SK-N-SH (cell line): ENCODE measurements around the gene ZGPAT. TPM values are rescaled to one million over a fixed set of nuclear protein-coding genes. Genes with fewer than 3 reads are reported as not detected.

Experiments used
- CTCF ChIA-PET: fragments of 300-600, 350-600 bp; formaldehyde crosslinking; extraction: SDS; loops from one replicate; lab custom pipeline; 2021; lab: Yijun Ruan, JAX
- POLR2A ChIA-PET: fragments of 350-600 bp; sonication (Branson Sonifier 250); formaldehyde crosslinking; extraction: SDS; loops from one replicate; lab custom pipeline; 2020; ENCODE audit warnings: antibody characterized with exemption, inconsistent platforms; lab: Yijun Ruan, JAX
- DNase-seq: peaks from one replicate; pipeline ENCODE4 v3.0.0; 2012
- H2AFZ ChIP-seq: fragments of 200-600 bp; sonication (generic); 2 replicates; pipeline ENCODE4 v1.8.1; 2016; ENCODE audit warnings: antibody characterized with exemption, mild to moderate bottlenecking, low read depth
- H3F3A ChIP-seq: fragments of 200-600 bp; sonication (generic); replicated peaks from 2 replicates; pipeline ENCODE3; 2016; ENCODE audit warnings: antibody characterized with exemption, mild to moderate bottlenecking; ENCODE audit not compliant: insufficient read depth
- H3K27ac ChIP-seq, 2 experiments: fragments of 200-500 bp in 1 of 2; fragments of 200-600 bp in 1 of 2; sonication (Bioruptor generic) in 1 of 2; sonication (generic), shearing (Covaris generic) in 1 of 2; 2 replicates each; pipeline versions ENCODE4 v1.5.1 to v1.6.1; 2014 to 2016; ENCODE audit warnings: low read depth in 2 of 2, inconsistent platforms in 1 of 2, low read length in 1 of 2, mild to moderate bottlenecking in 1 of 2, mixed read lengths in 1 of 2
- H3K27me3 ChIP-seq: fragments of 200-600 bp; sonication (generic), shearing (Covaris generic); 2 replicates; pipeline ENCODE4 v1.6.1; 2016; ENCODE audit warnings: mixed run types; ENCODE audit not compliant: insufficient read depth
- H3K36me3 ChIP-seq, 2 experiments: fragments of 200-500 bp in 1 of 2; fragments of 200-600 bp in 1 of 2; sonication (Bioruptor generic) in 1 of 2; sonication (generic) in 1 of 2; replicated peaks in 1 of 2; 2 replicates each; pipeline versions ENCODE3 to v1.5.1; 2014 to 2016; ENCODE audit warnings: low read length in 1 of 2, mild to moderate bottlenecking in 1 of 2; ENCODE audit not compliant: insufficient read depth in 2 of 2, control insufficient read depth in 1 of 2
- H3K4me1 ChIP-seq, 2 experiments: fragments of 200-500 bp in 1 of 2; fragments of 200-600 bp in 1 of 2; sonication (Bioruptor generic) in 1 of 2; sonication (generic), shearing (Covaris generic) in 1 of 2; 2 replicates each; pipeline versions ENCODE4 v1.5.1 to v1.6.1; 2014 to 2016; ENCODE audit warnings: low read depth in 1 of 2, low read length in 1 of 2, mixed run types in 1 of 2; ENCODE audit not compliant: insufficient read depth in 2 of 2, control insufficient read depth in 1 of 2
- H3K4me2 ChIP-seq: fragments of 200-600 bp; sonication (generic), shearing (Covaris generic); 2 replicates; pipeline ENCODE4 v1.6.1; 2017; ENCODE audit warnings: mixed run types
- H3K4me3 ChIP-seq, 2 experiments: fragments of 200-500 bp in 1 of 2; fragments of 200-600 bp in 1 of 2; sonication (Bioruptor generic) in 1 of 2; sonication (generic), shearing (Covaris generic) in 1 of 2; 2 replicates each; pipeline versions ENCODE4 v1.5.1 to v1.8.1; 2014 to 2016; ENCODE audit warnings: low read depth in 2 of 2, inconsistent platforms in 1 of 2, low read length in 1 of 2, mild to moderate bottlenecking in 1 of 2, mixed read lengths in 1 of 2, moderate library complexity in 1 of 2
- H3K79me2 ChIP-seq: fragments of 200-600 bp; sonication (generic); 2 replicates; pipeline ENCODE4 v1.8.1; 2017; ENCODE audit warnings: mild to moderate bottlenecking; ENCODE audit not compliant: insufficient read depth
- H3K9ac ChIP-seq: fragments of 200-600 bp; sonication (generic); 2 replicates; pipeline ENCODE4 v1.6.1; 2017; ENCODE audit warnings: mixed run types
- H3K9me2 ChIP-seq: fragments of 200-600 bp; sonication (generic); 2 replicates; pipeline ENCODE4 v1.6.1; 2017; ENCODE audit warnings: mixed run types
- H3K9me3 ChIP-seq: fragments of 200-600 bp; sonication (generic); 2 replicates; pipeline ENCODE4 v1.6.1; 2017; ENCODE audit warnings: mixed run types, mild to moderate bottlenecking, moderate library complexity
- H4K20me1 ChIP-seq: fragments of 200-600 bp; sonication (generic); 2 replicates; pipeline ENCODE4 v1.6.1; 2017; ENCODE audit warnings: mild to moderate bottlenecking, mixed run types; ENCODE audit not compliant: insufficient read depth
- GABPA ChIP-seq: IDR thresholded peaks from 2 replicates; pipeline ENCODE4 v1.4.0; 2012; ENCODE audit warnings: low read depth, mild to moderate bottlenecking
- MXI1 ChIP-seq: IDR thresholded peaks from 2 replicates; pipeline ENCODE4 v1.6.1; 2012; ENCODE audit warnings: mild to moderate bottlenecking, low read depth, low read length, improper control_type of control experiment
- NFIC ChIP-seq: IDR thresholded peaks from 2 replicates; pipeline ENCODE4 v1.4.0; 2012; ENCODE audit warnings: borderline replicate concordance
- RXRA ChIP-seq: IDR thresholded peaks from 2 replicates; pipeline ENCODE4 v1.4.0; 2012; ENCODE audit warnings: low read depth, mild to moderate bottlenecking, borderline replicate concordance
- WGBS: methylation state at CpG from one replicate; pipeline ENCODE4 v1.1.6; 2017; ENCODE audit warnings: low lambda C conversion rate; 5-methylcytosine and 5-hydroxymethylcytosine counted together
- polyA plus RNA-seq, 3 experiments: library from polyadenylated mRNA; depleted of rRNA; stranded (reverse); fragments of >200 nt; gene quantifications; 2 replicates each; pipeline ENCODE4 v1.2.3, GENCODE V29; 2012
- TF ChIP-seq, protein P1 (sequence below): fragments of 150-350 bp; IDR thresholded peaks from 2 replicates; pipeline ENCODE4 v1.6.1; 2016; ENCODE audit warnings: mild to moderate bottlenecking, low read depth, low read length
- TF ChIP-seq, protein P2 (sequence below): fragments of 200-600 bp; sonication (generic); IDR thresholded peaks from 2 replicates; pipeline ENCODE4 v1.6.1; 2017; ENCODE audit warnings: antibody characterized with exemption, mild to moderate bottlenecking, moderate library complexity

Gene ZGPAT
- polyA plus RNA-seq, 1 of the 3 experiments (the other 2 are of a cell fraction): 33.7 TPM

DNA sequence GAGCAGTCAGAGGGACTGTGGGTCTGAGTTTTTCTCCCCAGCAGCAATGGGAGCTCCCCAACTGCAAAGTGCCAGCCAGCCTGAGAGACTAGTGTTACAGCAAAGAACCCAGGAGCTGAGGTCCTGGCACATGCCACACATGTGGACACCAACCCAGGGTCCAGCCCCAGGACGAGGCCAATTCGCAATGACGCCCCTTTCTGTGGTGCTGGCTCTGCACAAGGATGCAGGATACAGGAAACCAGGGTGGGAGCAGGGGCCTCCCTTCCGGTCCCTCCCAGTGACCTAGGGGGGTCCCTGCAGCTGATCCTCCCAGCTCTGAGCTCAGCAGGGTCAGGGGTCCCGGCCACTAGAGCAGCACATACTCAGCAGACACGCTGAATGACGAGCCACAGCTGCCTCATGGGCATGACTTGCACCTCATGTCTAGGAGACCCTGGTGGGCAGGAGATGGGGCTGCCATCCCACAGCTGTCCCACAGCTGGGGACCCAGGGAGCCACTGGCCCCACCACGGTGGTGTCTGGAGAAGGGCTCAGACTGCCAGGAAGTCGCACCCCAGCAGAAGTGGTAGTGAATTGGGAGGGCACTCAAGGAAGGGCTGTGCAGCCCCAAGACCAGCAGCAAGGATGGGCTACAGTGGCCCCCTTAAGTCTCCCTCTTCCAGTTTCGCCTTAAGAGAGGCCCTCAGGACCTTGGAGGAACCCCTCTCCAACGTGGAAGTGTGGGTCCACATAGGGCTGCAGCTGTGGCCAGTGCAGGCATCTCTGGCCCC lies 3.7 kb upstream of the ZGPAT start:
- H3K9me2 ChIP-seq: no peaks in the 10 kb centered on the region
- no peaks in the 10 kb centered on the region for H4K20me1 ChIP-seq
- H3F3A ChIP-seq: no peaks in the 10 kb centered on the region
- peaks cover 8 to 29% of the 10 kb centered on the region in 2 experiments; a peak in 3 of 4 replicates for H3K4me1 ChIP-seq
- 92% methylated on average over 6 of the region's 11 CpGs for WGBS
- H3K79me2 ChIP-seq: peaks cover 45% of the 10 kb centered on the region
- CTCF ChIA-PET: interaction anchor here (1.8 kb wide), 1 partner anchor 35 kb away, joined by 4 read pairs; the partner anchor contains the start of gene SLC2A4RG
- POLR2A ChIA-PET: no interaction called here
- no peak overlapping the region for H3K4me2 ChIP-seq
- H3K36me3 ChIP-seq: peaks cover 23 to 25% of the 10 kb centered on the region in 2 experiments
- no peak overlapping the region for H3K27ac ChIP-seq
- DNase-seq: no peak
- H3K9ac ChIP-seq: no peak overlapping the region
- no peaks in the 10 kb centered on the region for H3K9me3 ChIP-seq
- TF ChIP-seq, protein P1, sequence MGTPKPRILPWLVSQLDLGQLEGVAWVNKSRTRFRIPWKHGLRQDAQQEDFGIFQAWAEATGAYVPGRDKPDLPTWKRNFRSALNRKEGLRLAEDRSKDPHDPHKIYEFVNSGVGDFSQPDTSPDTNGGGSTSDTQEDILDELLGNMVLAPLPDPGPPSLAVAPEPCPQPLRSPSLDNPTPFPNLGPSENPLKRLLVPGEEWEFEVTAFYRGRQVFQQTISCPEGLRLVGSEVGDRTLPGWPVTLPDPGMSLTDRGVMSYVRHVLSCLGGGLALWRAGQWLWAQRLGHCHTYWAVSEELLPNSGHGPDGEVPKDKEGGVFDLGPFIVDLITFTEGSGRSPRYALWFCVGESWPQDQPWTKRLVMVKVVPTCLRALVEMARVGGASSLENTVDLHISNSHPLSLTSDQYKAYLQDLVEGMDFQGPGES: no peak
- TF ChIP-seq, protein P2, sequence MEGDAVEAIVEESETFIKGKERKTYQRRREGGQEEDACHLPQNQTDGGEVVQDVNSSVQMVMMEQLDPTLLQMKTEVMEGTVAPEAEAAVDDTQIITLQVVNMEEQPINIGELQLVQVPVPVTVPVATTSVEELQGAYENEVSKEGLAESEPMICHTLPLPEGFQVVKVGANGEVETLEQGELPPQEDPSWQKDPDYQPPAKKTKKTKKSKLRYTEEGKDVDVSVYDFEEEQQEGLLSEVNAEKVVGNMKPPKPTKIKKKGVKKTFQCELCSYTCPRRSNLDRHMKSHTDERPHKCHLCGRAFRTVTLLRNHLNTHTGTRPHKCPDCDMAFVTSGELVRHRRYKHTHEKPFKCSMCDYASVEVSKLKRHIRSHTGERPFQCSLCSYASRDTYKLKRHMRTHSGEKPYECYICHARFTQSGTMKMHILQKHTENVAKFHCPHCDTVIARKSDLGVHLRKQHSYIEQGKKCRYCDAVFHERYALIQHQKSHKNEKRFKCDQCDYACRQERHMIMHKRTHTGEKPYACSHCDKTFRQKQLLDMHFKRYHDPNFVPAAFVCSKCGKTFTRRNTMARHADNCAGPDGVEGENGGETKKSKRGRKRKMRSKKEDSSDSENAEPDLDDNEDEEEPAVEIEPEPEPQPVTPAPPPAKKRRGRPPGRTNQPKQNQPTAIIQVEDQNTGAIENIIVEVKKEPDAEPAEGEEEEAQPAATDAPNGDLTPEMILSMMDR: no peak
- no peak for TF ChIP-seq NFIC
- no peaks in the 10 kb centered on the region for H3K27me3 ChIP-seq
- no peak overlapping the region for H2AFZ ChIP-seq
- H3K4me3 ChIP-seq: no peak overlapping the region

DNA sequence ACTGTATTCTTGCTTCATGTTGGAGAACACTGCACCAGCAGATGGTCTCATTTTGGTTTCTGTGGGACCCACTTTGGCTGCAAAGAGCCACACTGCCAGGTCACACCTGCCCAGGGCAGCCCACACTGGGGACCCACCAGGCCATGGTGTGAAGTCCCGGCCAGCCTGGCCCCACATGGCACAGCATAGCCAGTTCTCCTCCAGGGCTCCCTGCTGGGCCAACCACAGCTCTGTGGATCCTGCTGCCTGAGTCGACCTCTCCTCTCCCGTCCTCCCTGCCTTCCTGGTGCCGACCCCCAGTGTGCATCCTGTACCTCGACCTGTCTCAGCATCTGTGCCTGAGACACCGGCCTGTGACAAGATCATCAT lies 3.1 kb upstream of the ZGPAT start:
- TF ChIP-seq RXRA (no peak), GABPA (no peak), MXI1 (no peak)
- Histone ChIP-seq H3F3A (no peaks in the 10 kb centered on the region), H4K20me1 (no peaks in the 10 kb centered on the region), H3K4me3 (no peak overlapping the region), H2AFZ (no peak overlapping the region), H3K36me3 (peaks cover 26 to 29% of the 10 kb centered on the region in 2 experiments), H3K4me2 (no peak overlapping the region), H3K27ac (no peak overlapping the region), H3K9me2 (no peaks in the 10 kb centered on the region), H3K4me1 (peaks cover 2 to 30% of the 10 kb centered on the region in 2 experiments; a peak in 2 of 4 replicates), H3K79me2 (peaks cover 50% of the 10 kb centered on the region), H3K9ac (no peak overlapping the region), H3K27me3 (no peaks in the 10 kb centered on the region), H3K9me3 (no peaks in the 10 kb centered on the region)
- ChIA-PET CTCF (interaction anchor here (1.8 kb wide), 1 partner anchor 34 kb away, joined by 4 read pairs; the partner anchor contains the start of gene SLC2A4RG), POLR2A (no interaction called here)
- 87% methylated on average over 6 of the region's 6 CpGs for WGBS
- no peak for DNase-seq
